ENCODE measurements around the gene UPK2.
A peak's percentile ranks its signal among the peaks of the same experiment; 100 is the strongest.

The UPK2 gene

DNA sequence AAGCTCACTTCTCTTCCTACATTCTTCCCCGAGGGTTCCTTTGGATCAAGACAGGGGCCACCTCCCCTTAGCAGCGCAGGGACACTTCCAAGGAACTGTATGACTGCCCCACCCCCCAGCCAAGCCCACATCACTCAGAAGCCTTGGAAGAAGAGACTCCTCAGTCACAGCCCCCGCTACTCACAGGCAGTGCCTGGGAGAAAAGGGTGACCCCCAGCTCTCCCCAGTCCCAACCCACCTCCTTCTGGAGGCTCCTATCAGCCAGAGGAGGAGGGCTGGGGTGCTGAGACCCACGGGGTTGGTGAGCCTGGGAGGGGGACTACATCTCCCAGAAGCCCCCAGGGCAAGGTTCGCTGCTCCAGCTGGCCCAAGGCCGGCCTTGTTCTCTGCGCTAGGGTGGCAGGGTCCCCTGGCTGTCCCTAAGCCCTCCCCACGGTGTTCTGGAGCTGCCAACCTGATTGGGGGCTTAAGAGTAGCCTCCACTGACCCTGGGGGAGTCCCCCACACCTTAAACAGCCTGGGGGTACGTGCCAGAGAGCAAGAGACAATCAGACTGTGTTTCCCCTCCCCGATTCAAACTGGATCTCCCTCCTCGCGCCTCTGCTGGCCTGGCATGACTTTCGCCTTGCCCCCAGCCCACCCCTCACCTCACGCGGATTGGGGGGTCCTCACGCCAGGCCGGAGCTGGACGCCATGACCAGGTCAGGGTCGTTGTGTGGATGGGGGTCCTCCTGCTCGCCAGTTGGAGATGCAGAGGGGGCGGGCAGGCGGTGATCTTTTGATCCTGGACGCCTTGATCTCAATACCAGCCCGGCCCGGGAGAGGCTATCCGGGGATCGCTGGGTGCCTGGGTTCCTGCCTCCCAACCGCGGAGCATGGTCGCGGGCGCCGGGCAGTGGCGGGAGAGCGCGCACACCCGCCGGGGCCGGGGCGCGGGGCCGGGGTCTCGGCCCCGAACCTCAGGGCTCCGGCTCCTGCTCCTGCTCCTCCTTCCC lies 31.2 kb upstream of the UPK2 start:
- Histone ChIP-seq H3K36me3 (ENCODE audit: control insufficient read depth in 2 of 2, insufficient read depth in 1 of 2, low read length in 2 of 2) (no peaks in the 10 kb centered on the region), H3K4me1 (ENCODE audit: control insufficient read depth, insufficient read depth, low read length) (peaks cover 16% of the 10 kb centered on the region), H3K27ac (ENCODE audit: extremely low read depth, low read depth, low read length) (peak overlapping the region; percentile 58; the same call in 1 of the 2 replicates), H3K4me3 (ENCODE audit: low read depth, low read length) (peak overlapping the region; percentile 77), H3K9me3 (ENCODE audit: control insufficient read depth, insufficient read depth, low read depth, low read length) (no peaks in the 10 kb centered on the region)
- CTCF ChIA-PET, result interaction anchor here (0.5 to 6.8 kb wide), 7 partner anchors 13 to 235 kb away, joined by 3 to 196 read pairs (median 3); no protein-coding TSS in a partner anchor
- POLR2A ChIA-PET, result interaction anchor here (1.0 to 1.3 kb wide), 3 partner anchors 32 to 170 kb away, joined by 3 to 4 read pairs (median 3); a partner anchor contains a TSS
- TF ChIP-seq EGR2 (tag by site-specific recombination; IDR thresholded peaks at IDR 0.05; ENCODE audit: low read depth) (no peak), HOXA7 (CRISPR knock-in tag; IDR thresholded peaks at IDR 0.05; ENCODE audit: borderline replicate concordance) (no peak), MYNN (tag by site-specific recombination; IDR thresholded peaks at IDR 0.05; ENCODE audit: borderline replicate concordance) (no peak), ZNF48 (tag by site-specific recombination; IDR thresholded peaks at IDR 0.05) (no peak), ZNF175 (tag by site-specific recombination; IDR thresholded peaks at IDR 0.05) (no peak), ZNF114 (tag by site-specific recombination; IDR thresholded peaks at IDR 0.05) (no peak), ZNF747 (tag by site-specific recombination; IDR thresholded peaks at IDR 0.05) (no peak), KLF16 (tag by site-specific recombination; IDR thresholded peaks at IDR 0.05) (no peak), ZNF391 (tag by site-specific recombination; IDR thresholded peaks at IDR 0.05; ENCODE audit: borderline replicate concordance, low read depth) (no peak), ZNF112 (tag by site-specific recombination; IDR thresholded peaks at IDR 0.05) (no peak), ZXDB (tag by site-specific recombination; IDR thresholded peaks at IDR 0.05) (0 out of 2 replicates have a peak, but pooled peaks have one; percentile 21), TRIM28 (IDR thresholded peaks at IDR 0.05; ENCODE audit: borderline replicate concordance, low read length) (no peak), ZNF341 (tag by site-specific recombination; IDR thresholded peaks at IDR 0.05; ENCODE audit: low read depth) (peak; percentile 87), ZNF76 (tag by site-specific recombination; IDR thresholded peaks at IDR 0.05; ENCODE audit: borderline replicate concordance, low read depth) (peak; percentile 85), ZNF707 (tag by site-specific recombination; IDR thresholded peaks at IDR 0.05) (no peak), ZNF768 (tag by site-specific recombination; IDR thresholded peaks at IDR 0.05) (no peak), ZNF302 (tag by site-specific recombination; IDR thresholded peaks at IDR 0.05; ENCODE audit: low read depth) (no peak), GLIS2 (tag by site-specific recombination; IDR thresholded peaks at IDR 0.05) (peak; percentile 60), ZNF311 (tag by site-specific recombination; IDR thresholded peaks at IDR 0.05; ENCODE audit: borderline replicate concordance) (no peak), ZNF223 (tag by site-specific recombination; IDR thresholded peaks at IDR 0.05) (no peak), ZNF629 (tag by site-specific recombination; IDR thresholded peaks at IDR 0.05) (no peak), MEIS1 (CRISPR knock-in tag; IDR thresholded peaks at IDR 0.05; ENCODE audit: borderline replicate concordance) (no peak), GLIS1 (tag by site-specific recombination; IDR thresholded peaks at IDR 0.05) (peak; percentile 38; the same call in 1 of the 2 replicates), ZFP69B (tag by site-specific recombination; IDR thresholded peaks at IDR 0.05) (no peak), ZNF560 (tag by site-specific recombination; IDR thresholded peaks at IDR 0.05; ENCODE audit: borderline replicate concordance) (no peak), ZNF354C (tag by site-specific recombination; IDR thresholded peaks at IDR 0.05; ENCODE audit: borderline replicate concordance, low read depth) (no peak), KLF1 (tag by site-specific recombination; IDR thresholded peaks at IDR 0.05) (no peak), ZNF23 (tag by site-specific recombination; IDR thresholded peaks at IDR 0.05; ENCODE audit: borderline replicate concordance) (no peak)
- TF ChIP-seq, protein P1, sequence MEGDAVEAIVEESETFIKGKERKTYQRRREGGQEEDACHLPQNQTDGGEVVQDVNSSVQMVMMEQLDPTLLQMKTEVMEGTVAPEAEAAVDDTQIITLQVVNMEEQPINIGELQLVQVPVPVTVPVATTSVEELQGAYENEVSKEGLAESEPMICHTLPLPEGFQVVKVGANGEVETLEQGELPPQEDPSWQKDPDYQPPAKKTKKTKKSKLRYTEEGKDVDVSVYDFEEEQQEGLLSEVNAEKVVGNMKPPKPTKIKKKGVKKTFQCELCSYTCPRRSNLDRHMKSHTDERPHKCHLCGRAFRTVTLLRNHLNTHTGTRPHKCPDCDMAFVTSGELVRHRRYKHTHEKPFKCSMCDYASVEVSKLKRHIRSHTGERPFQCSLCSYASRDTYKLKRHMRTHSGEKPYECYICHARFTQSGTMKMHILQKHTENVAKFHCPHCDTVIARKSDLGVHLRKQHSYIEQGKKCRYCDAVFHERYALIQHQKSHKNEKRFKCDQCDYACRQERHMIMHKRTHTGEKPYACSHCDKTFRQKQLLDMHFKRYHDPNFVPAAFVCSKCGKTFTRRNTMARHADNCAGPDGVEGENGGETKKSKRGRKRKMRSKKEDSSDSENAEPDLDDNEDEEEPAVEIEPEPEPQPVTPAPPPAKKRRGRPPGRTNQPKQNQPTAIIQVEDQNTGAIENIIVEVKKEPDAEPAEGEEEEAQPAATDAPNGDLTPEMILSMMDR (tag by site-specific recombination; IDR thresholded peaks at IDR 0.05), result no peak
- TF ChIP-seq, protein P2, sequence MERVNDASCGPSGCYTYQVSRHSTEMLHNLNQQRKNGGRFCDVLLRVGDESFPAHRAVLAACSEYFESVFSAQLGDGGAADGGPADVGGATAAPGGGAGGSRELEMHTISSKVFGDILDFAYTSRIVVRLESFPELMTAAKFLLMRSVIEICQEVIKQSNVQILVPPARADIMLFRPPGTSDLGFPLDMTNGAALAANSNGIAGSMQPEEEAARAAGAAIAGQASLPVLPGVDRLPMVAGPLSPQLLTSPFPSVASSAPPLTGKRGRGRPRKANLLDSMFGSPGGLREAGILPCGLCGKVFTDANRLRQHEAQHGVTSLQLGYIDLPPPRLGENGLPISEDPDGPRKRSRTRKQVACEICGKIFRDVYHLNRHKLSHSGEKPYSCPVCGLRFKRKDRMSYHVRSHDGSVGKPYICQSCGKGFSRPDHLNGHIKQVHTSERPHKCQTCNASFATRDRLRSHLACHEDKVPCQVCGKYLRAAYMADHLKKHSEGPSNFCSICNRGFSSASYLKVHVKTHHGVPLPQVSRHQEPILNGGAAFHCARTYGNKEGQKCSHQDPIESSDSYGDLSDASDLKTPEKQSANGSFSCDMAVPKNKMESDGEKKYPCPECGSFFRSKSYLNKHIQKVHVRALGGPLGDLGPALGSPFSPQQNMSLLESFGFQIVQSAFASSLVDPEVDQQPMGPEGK (tag by site-specific recombination; IDR thresholded peaks at IDR 0.05), result peak; percentile 63
- TF ChIP-seq, protein P3, sequence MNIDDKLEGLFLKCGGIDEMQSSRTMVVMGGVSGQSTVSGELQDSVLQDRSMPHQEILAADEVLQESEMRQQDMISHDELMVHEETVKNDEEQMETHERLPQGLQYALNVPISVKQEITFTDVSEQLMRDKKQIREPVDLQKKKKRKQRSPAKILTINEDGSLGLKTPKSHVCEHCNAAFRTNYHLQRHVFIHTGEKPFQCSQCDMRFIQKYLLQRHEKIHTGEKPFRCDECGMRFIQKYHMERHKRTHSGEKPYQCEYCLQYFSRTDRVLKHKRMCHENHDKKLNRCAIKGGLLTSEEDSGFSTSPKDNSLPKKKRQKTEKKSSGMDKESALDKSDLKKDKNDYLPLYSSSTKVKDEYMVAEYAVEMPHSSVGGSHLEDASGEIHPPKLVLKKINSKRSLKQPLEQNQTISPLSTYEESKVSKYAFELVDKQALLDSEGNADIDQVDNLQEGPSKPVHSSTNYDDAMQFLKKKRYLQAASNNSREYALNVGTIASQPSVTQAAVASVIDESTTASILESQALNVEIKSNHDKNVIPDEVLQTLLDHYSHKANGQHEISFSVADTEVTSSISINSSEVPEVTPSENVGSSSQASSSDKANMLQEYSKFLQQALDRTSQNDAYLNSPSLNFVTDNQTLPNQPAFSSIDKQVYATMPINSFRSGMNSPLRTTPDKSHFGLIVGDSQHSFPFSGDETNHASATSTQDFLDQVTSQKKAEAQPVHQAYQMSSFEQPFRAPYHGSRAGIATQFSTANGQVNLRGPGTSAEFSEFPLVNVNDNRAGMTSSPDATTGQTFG (tag by site-specific recombination; IDR thresholded peaks at IDR 0.05; ENCODE audit: borderline replicate concordance), result no peak
- TF ChIP-seq, protein P4, sequence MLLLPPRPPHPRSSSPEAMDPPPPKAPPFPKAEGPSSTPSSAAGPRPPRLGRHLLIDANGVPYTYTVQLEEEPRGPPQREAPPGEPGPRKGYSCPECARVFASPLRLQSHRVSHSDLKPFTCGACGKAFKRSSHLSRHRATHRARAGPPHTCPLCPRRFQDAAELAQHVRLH (tag by site-specific recombination; IDR thresholded peaks at IDR 0.05), result no peak

Measured in HEK293 (cell line).